Spinal cord (tissue), 10 donors: ENCODE results near the gene ADGRL1. TPM values are rescaled to one million over a fixed set of nuclear protein-coding genes. Genes with fewer than 3 reads are reported as not detected.
A peak's percentile ranks its signal among the peaks of the same experiment; 100 is the strongest.
"Not testable (repeated sequence)": the region's sequence is repeated elsewhere in the genome, so short reads cannot be mapped to it uniquely, and the experiment has no call there.

Experiments used
- DNase-seq, 6 donors: peaks; one replicate each; pipeline versions ENCODE4 v3.0.0 to v3.0.0-alpha.2; 2013 to 2015; ENCODE audit warnings: low spot score in 6 of 6, low read depth in 4 of 6
- H3K27ac ChIP-seq: one replicate; pipeline ENCODE4 v1.5.1; 2013; ENCODE audit warnings: low read depth, low read length, control low read depth
- H3K27me3 ChIP-seq: one replicate; pipeline ENCODE4 v1.6.1; 2013; ENCODE audit warnings: low read length; ENCODE audit not compliant: control insufficient read depth, insufficient read depth
- H3K36me3 ChIP-seq: one replicate; pipeline ENCODE4 v1.6.1; 2013; ENCODE audit warnings: low read length; ENCODE audit not compliant: control insufficient read depth, insufficient read depth
- H3K4me1 ChIP-seq: one replicate; pipeline ENCODE4 v1.6.1; 2013; ENCODE audit warnings: low read length; ENCODE audit not compliant: control insufficient read depth, insufficient read depth
- H3K4me3 ChIP-seq: one replicate; pipeline ENCODE4 v1.5.1; 2013; ENCODE audit warnings: low read depth, low read length, control low read depth
- H3K9me3 ChIP-seq: one replicate; pipeline ENCODE4 v1.6.1; 2013; ENCODE audit warnings: low read length; ENCODE audit not compliant: control insufficient read depth, insufficient read depth
- WGBS: methylation state at CpG from one replicate; pipeline ENCODE4 v1.1.5; 2013; ENCODE audit warnings: missing lambda C conversion rate; ENCODE audit not compliant: insufficient coverage; 5-methylcytosine and 5-hydroxymethylcytosine counted together
- polyA plus RNA-seq, 2 donors: library from polyadenylated mRNA; unstranded; fragments of 120-200 nt; gene quantifications; one replicate each; pipeline ENCODE4 v1.2.1, GENCODE V29; 2013; ENCODE audit not compliant: insufficient read length in 2 of 2
- total RNA-seq, 2 donors: library from RNA; depleted of rRNA in 1 of 2; stranded (reverse); fragments of 120-200 nt in 1 of 2; fragments of >200 nt in 1 of 2; gene quantifications; one replicate each; pipeline versions ENCODE4 v1.2.3 to v1.2.4, GENCODE V29; 2013 to 2014
- donor health status: healthy.

The ADGRL1 gene
- total and polyA plus RNA-seq, 4 donors, result 31.9 to 140 (median 92.0) TPM

DNA sequence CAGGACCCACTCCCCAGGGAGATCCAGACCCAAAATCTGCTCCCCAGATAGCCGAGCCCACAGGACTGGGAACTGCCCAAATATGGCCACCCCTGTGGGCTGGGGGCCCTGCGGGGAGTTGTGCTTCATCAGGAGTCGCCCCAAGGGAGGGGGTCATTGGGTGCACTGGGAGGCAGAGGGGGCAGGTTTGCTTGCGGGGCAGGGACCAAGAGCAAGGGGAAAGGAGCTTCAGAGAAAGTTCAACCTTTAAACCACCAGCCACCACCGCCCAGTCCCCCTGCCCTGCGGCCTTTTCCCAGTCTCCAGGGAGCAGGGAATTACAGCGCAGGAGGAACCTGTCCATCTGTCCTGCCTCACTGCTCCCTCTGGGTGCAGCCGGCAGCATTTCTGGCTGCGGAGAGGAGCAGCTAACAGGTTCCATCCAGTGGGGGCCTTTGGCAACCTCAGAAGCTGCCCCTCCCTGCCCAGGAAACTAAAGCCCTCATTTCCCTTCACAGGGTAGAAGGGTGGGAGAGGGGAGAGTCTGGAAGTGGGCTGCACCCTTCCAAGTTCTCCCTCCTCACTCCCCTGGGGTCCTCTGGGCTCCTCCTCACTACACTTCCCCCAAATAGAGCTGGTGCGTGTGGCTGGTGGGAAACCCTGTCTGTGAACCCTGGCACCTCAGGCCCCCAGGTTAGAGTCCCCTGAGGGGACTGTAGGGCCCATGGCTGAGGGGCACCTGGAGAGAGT, 55.8 kb downstream of the ADGRL1 start:
- 62% methylated on average over 5 of the region's 10 CpGs for WGBS
- H3K4me3 ChIP-seq, result no peak overlapping the region
- H3K27ac ChIP-seq, result peak overlapping the region; percentile 79

DNA sequence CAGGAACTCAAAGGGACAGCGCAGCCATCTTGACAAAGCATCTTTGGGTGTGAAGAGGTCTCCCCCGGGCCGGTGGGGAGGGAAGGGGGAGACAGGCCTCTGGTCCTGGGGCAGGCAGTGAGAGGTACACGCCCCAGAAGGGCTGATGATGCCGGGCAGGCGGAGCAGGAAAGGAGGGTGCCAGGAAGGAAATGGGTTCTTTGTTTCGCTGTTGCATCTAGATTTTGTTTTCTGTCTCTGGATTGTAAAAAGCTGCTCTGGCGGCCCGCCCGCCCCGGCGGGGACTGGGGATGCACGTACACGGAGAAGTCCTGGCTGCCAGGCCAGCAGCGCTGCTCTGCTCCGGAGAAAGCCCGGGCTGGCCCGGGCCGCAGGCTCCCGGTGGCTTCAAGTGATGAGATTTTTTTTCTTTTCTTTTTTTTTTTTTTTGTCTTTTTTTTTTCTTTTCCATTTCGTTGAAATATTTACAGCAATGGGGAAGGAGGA, 56.4 kb downstream of the ADGRL1 start:
- Histone ChIP-seq H3K36me3 (peaks cover 51% of the 10 kb centered on the region), H3K27ac (peak overlapping the region; percentile 79), H3K4me3 (peak overlapping the region; percentile 16), H3K4me1 (peaks cover 34% of the 10 kb centered on the region), H3K9me3 (no peaks in the 10 kb centered on the region), H3K27me3 (no peaks in the 10 kb centered on the region)
- 26% methylated on average over 16 of the region's 21 CpGs for WGBS
- DNase-seq, result peak in 3 of 6 donors; percentile 47 to 86 (median 67)

More for the DNA sequence above, 55.8 kb downstream of the ADGRL1 start:
- Histone ChIP-seq H3K9me3 (no peaks in the 10 kb centered on the region), H3K27me3 (no peaks in the 10 kb centered on the region), H3K36me3 (peaks cover 57% of the 10 kb centered on the region), H3K4me1 (peaks cover 34% of the 10 kb centered on the region)
- no peak for DNase-seq

DNA sequence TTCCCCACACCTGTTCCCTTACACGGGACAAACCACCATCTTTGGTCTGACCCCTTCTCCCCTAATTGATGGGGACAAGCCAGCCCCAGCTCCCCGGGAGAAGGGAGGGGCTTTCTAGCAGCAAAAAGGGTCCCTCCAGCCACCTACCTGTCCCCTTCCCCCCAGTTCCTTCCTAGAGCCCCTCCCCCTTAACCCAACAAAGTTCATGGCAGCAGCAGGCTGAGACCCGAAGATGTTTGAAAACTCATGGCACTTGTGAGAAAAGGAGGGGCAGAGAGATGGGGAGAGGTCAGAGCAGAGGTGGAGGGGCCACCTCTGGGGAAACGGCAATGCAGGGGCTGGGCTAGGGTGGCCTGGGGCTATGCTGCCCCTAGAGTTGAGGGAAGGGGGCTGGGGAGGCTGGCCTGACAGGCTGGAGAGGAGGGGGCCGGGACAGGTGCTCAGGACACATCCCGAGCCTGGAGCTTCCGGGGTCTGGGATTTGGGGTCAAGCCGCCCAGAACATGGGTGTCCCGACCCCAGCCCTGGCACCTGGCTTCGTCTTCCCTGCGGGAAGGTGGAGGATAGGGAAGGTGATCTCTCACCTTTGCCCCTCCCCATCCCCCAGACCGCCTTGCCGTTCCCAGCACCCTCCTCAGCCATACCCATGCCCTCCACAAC, 57.1 kb downstream of the ADGRL1 start:
- Histone ChIP-seq H3K4me1 (peaks cover 34% of the 10 kb centered on the region), H3K27me3 (no peaks in the 10 kb centered on the region), H3K4me3 (no peak overlapping the region), H3K27ac (peak overlapping the region; percentile 76), H3K9me3 (no peaks in the 10 kb centered on the region), H3K36me3 (peaks cover 45% of the 10 kb centered on the region)
- 60% methylated on average over 10 of the region's 13 CpGs for WGBS
- no peak for DNase-seq

DNA sequence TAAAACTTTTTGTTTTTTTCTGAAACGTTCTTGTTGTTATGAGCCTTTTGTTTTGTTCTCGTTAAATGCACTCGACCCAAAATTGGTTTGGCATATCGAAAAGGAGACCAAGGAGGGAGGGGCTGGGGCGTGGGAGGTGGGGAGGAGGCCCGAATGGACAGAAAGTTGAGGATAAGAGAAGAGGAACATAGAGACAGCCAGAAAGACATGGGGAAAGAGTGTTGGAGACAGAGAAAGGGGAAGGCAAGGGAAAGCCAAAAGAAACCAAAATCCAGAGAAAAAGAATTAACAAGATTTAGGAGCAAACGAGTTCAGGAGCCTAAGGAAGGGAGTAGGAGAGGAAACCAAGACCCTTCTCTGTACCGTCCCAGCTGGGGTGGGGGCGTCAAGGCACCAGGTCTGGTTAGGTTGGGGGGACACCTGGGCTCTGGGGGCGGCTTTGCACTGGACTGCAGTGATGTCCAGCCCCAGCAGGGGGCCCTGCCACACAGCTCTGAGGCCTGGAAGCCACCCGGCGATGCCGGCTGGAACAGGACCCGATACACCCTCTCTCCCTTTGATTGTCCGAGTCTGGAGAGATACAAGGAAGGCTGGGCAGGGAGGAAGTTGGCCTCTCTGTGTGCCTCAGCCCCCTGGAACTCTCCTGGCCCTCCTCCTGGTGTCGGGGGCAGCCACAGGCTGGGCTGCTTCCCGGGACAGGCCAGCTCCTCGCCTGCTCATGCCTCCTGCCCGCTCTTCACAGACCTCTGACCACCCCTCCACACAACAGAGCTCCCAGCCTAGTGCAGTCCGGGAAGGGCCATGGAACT, 58.0 kb downstream of the ADGRL1 start:
- WGBS, result 35% methylated on average over 19 of the region's 20 CpGs
- peaks cover 34% of the 10 kb centered on the region for H3K4me1 ChIP-seq
- peak in 3 of 6 donors; percentile 53 to 86 (median 83) for DNase-seq
- H3K36me3 ChIP-seq, result peaks cover 37% of the 10 kb centered on the region
- H3K27ac ChIP-seq, result peak overlapping the region; percentile 76
- H3K27me3 ChIP-seq, result no peaks in the 10 kb centered on the region
- no peaks in the 10 kb centered on the region for H3K9me3 ChIP-seq
- no peak overlapping the region for H3K4me3 ChIP-seq

DNA sequence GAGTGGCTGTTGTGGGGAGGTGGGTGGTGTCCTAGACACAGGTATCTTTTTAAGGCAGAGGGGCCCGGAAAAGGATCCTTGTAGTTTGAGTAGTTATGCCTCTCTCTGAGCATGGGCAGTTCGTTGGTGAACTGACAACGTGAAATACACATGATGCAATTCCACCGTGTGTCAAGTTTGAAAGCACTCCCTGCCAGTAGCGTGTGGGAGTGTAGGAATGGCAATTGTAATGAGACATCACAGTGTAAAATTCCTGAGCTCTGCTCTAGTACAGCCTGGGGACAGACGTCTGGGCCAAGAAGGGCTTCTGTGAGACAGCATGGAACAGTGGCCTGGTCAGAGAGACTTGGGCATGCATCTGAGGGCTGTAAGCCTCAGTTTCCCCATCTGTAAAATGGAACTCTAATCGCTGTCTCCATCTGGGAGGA, 59.2 kb downstream of the ADGRL1 start:
- DNase-seq, result no peak
- WGBS, result 56% methylated on average over 6 of the region's 7 CpGs
- peaks cover 34% of the 10 kb centered on the region for H3K4me1 ChIP-seq

DNA sequence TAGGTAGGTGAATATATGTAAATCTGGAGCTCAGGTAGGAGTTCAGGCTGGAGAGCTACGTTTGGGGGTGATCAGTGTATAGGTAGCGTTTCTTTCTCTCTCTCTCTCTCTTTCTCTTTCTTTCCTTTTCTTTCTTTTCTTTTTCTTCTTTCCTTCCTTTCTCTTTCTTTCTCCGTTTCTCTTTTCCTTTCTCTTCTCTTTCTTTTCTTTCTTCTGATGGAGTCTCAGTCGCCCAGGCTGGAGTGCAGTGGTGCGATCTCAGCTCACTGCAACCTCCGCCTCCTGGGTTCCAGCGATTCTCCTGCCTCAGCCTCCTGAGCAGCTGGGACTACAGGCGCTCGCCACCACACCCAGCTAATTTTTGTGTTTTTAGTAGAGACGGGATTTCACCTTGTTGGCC, 59.8 kb downstream of the ADGRL1 start:
- Histone ChIP-seq H3K4me1 (peaks cover 34% of the 10 kb centered on the region), H3K36me3 (peaks cover 19% of the 10 kb centered on the region)
- 94% methylated on average over 5 of the region's 10 CpGs for WGBS
- not testable (repeated sequence) for DNase-seq, H3K4me3 ChIP-seq, H3K27ac ChIP-seq, H3K9me3 ChIP-seq, H3K27me3 ChIP-seq

More for the DNA sequence above, 59.2 kb downstream of the ADGRL1 start:
- H3K27ac ChIP-seq, result no peak overlapping the region
- no peaks in the 10 kb centered on the region for H3K9me3 ChIP-seq
- H3K4me3 ChIP-seq, result no peak overlapping the region
- H3K36me3 ChIP-seq, result peaks cover 25% of the 10 kb centered on the region
- H3K27me3 ChIP-seq, result no peaks in the 10 kb centered on the region

DNA sequence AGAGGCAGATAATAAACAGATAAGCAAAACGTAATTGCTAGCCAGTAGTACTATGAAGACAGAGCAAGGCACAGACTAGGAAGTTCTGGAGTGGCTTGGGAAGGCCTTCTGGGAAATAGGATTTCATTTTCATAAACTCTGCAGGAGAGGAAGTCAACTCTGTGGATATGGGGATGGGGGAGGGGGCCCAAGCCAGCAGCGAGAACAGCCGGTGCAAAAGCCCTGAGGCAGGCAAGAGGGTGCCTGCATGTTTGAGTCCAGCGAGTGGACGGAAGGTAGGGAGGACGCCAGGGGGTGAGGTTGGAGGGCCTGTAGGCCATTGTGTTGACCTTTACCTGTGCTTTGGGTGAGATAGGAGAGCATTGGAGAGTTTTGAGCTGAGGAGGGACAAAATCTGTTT, 60.6 kb downstream of the ADGRL1 start:
- DNase-seq, result no peak
- WGBS, result 85% methylated on average over 6 of the region's 6 CpGs
- Histone ChIP-seq H3K36me3 (peaks cover 11% of the 10 kb centered on the region), H3K27ac (no peak overlapping the region), H3K4me3 (no peak overlapping the region), H3K9me3 (no peaks in the 10 kb centered on the region), H3K27me3 (no peaks in the 10 kb centered on the region), H3K4me1 (peaks cover 33% of the 10 kb centered on the region)

DNA sequence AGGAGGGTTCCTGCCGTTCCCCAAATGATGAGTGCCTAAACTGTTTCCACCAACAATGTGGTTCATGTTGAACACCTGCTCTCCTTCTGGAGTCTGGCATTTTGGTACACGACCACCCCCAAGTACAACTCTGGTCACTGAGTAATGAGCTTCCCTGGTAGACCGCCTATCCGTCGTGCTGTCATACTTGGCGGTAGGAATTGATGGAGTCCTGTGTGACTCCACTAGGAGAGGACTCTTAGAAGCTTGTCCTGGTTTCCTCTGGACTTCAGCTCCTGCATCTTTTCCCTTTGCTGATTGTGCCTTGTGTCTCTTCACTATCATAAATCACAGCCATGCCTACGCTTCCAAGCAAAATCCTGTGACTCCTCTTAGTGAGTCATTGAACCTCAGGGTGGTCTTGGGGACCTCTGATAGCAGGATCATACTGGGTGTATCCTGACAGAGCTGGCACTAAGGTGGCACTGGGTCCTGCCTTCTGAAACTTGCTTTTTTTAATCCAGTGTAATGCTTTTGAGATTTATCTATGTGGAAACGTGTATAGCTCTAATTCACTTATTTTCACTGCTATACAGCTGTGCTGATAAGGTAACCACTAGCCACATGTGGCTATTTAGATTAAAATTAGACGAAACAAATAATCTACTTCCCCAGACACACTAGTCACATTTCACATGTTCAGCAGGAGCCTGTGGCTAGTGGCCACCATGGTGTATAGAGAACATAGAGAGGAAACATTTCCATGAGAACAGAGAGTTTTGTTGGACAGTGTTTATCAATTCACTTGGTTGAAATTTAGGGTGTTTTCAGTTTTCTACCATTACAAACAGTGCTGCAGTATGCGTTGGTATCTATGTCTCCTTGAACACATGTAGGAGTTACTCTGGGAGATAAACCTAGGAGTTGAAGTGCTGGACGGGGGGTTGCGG, 63.4 kb downstream of the ADGRL1 start:
- DNase-seq, result no peak
- Histone ChIP-seq H3K9me3 (no peaks in the 10 kb centered on the region), H3K36me3 (no peaks in the 10 kb centered on the region), H3K27me3 (no peaks in the 10 kb centered on the region), H3K27ac (no peak overlapping the region), H3K4me1 (peaks cover 31% of the 10 kb centered on the region), H3K4me3 (no peak overlapping the region)
- 90% methylated on average over 4 of the region's 12 CpGs for WGBS

DNA sequence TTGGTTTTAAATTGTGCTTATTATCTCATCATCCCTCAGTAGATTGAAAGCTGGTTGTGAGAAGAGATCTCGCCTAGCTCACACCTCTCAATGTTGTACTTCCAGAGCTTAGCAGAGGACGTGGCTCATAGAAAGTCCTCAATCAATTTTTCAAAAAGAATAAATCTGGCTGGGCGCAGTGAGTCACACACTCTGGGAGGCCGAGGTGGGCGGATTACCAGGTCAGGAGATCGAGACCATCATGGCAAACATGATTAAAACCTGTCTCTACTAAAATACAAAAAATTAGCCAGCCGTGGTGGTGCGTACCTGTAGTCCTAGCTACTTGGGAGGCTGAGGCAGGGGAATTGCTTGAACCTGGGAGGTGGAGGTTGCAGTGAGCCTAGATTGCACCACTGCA, 64.9 kb downstream of the ADGRL1 start:
- 100% methylated on average over 6 of the region's 8 CpGs for WGBS
- H3K27me3 ChIP-seq, result no peaks in the 10 kb centered on the region
- DNase-seq, result no peak
- no peak overlapping the region for H3K4me3 ChIP-seq
- no peaks in the 10 kb centered on the region for H3K36me3 ChIP-seq
- no peaks in the 10 kb centered on the region for H3K9me3 ChIP-seq
- no peak overlapping the region for H3K27ac ChIP-seq
- peaks cover 37% of the 10 kb centered on the region for H3K4me1 ChIP-seq
